Ishikawa (cell line): ENCODE results near the gene WBP11.
A peak's percentile ranks its signal among the peaks of the same experiment; 100 is the strongest.

ENCODE experiments used
- CEBPB ChIP-seq: IDR thresholded peaks from 2 replicates; pipeline ENCODE4 v1.6.1; 2012
- CREB1 ChIP-seq: IDR thresholded peaks from 2 replicates; pipeline ENCODE4 v1.6.1; 2012; ENCODE audit warnings: low read depth
- EP300 ChIP-seq: IDR thresholded peaks from 2 replicates; pipeline ENCODE4 v1.6.1; 2012; ENCODE audit warnings: borderline replicate concordance
- FOXM1 ChIP-seq: IDR thresholded peaks from 2 replicates; pipeline ENCODE4 v1.6.1; 2012; ENCODE audit warnings: low read depth, borderline replicate concordance
- NFIC ChIP-seq: IDR thresholded peaks from 2 replicates; pipeline ENCODE4 v1.6.1; 2012
- RAD21 ChIP-seq: IDR thresholded peaks from 2 replicates; pipeline ENCODE4 v1.6.1; 2012; ENCODE audit warnings: low read depth
- TCF12 ChIP-seq: IDR thresholded peaks from 2 replicates; pipeline ENCODE4 v1.6.1; 2012; ENCODE audit warnings: low read depth
- ZBTB7A ChIP-seq: IDR thresholded peaks from 2 replicates; pipeline ENCODE4 v1.6.1; 2012; ENCODE audit warnings: low read depth
- TF ChIP-seq, protein P1 (sequence below): IDR thresholded peaks from 2 replicates; pipeline ENCODE4 v1.6.1; 2012
- TF ChIP-seq, protein P2 (sequence below): IDR thresholded peaks from 2 replicates; pipeline ENCODE4 v1.6.1; 2012; ENCODE audit warnings: low read depth, mild to moderate bottlenecking
- TF ChIP-seq, protein P3 (sequence below): IDR thresholded peaks from 2 replicates; pipeline ENCODE4 v1.6.1; 2012

DNA sequence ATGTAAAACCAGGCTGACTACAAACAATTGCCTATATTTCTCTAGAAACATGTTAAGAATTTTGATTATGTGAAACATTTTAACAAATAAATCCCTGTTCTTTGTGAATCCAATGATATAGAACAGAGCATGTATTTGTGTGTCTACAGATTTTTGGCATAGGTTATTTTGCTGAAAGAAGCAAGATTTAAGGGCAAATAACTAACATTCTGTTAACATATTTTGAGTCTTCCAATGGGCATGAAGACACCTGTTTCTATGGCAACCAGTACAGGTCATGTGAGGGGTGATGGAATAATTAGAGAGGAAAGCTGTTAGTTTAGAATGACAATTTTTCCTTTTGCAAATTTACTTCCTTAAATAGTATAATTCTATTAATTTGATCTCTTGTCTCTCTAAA is 31.2 kb upstream of the WBP11 start:
- TF ChIP-seq, protein P1, sequence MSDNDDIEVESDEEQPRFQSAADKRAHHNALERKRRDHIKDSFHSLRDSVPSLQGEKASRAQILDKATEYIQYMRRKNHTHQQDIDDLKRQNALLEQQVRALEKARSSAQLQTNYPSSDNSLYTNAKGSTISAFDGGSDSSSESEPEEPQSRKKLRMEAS = no peak
- TF ChIP-seq EP300 (no peak), CREB1 (no peak), CEBPB (no peak), FOXM1 (no peak), ZBTB7A (no peak), TCF12 (no peak), RAD21 (no peak), NFIC (no peak)
- TF ChIP-seq, protein P2, sequence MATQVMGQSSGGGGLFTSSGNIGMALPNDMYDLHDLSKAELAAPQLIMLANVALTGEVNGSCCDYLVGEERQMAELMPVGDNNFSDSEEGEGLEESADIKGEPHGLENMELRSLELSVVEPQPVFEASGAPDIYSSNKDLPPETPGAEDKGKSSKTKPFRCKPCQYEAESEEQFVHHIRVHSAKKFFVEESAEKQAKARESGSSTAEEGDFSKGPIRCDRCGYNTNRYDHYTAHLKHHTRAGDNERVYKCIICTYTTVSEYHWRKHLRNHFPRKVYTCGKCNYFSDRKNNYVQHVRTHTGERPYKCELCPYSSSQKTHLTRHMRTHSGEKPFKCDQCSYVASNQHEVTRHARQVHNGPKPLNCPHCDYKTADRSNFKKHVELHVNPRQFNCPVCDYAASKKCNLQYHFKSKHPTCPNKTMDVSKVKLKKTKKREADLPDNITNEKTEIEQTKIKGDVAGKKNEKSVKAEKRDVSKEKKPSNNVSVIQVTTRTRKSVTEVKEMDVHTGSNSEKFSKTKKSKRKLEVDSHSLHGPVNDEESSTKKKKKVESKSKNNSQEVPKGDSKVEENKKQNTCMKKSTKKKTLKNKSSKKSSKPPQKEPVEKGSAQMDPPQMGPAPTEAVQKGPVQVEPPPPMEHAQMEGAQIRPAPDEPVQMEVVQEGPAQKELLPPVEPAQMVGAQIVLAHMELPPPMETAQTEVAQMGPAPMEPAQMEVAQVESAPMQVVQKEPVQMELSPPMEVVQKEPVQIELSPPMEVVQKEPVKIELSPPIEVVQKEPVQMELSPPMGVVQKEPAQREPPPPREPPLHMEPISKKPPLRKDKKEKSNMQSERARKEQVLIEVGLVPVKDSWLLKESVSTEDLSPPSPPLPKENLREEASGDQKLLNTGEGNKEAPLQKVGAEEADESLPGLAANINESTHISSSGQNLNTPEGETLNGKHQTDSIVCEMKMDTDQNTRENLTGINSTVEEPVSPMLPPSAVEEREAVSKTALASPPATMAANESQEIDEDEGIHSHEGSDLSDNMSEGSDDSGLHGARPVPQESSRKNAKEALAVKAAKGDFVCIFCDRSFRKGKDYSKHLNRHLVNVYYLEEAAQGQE = no peak
- TF ChIP-seq, protein P3, sequence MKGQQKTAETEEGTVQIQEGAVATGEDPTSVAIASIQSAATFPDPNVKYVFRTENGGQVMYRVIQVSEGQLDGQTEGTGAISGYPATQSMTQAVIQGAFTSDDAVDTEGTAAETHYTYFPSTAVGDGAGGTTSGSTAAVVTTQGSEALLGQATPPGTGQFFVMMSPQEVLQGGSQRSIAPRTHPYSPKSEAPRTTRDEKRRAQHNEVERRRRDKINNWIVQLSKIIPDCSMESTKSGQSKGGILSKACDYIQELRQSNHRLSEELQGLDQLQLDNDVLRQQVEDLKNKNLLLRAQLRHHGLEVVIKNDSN = peak; percentile 45; the same call in 1 of the 2 replicates
